NCI-H2107 (cell line): ENCODE data around the gene TRIB2.

Source experiments
- DNase-seq: peaks from one replicate; lab custom pipeline; 2025; lab: John Stamatoyannopoulos, UW

The TRIB2 gene

GRCh38 chr2:12742891-12743290 lies 26.2 kb downstream of the TRIB2 start:
- DNase-seq = no peak

GRCh38 chr2:12750166-12750905 lies 33.6 kb downstream of the TRIB2 start:
- no peak for DNase-seq

- DNase-seq = no peak
These were observed 37.9 kb downstream of the TRIB2 start for GRCh38 chr2:12754643-12755042.

- no peak for DNase-seq
These were observed 38.6 kb downstream of the TRIB2 start for GRCh38 chr2:12755384-12755783.

GRCh38 chr2:12759248-12759647 lies 42.5 kb downstream of the TRIB2 start:
- no peak for DNase-seq

- DNase-seq = no peak
These were observed 44.4 kb downstream of the TRIB2 start for GRCh38 chr2:12761104-12761503.

- no peak for DNase-seq
These were observed 45.6 kb downstream of the TRIB2 start for GRCh38 chr2:12762337-12762736.

GRCh38 chr2:12762976-12763375 lies 46.2 kb downstream of the TRIB2 start:
- DNase-seq = no peak

- DNase-seq = no peak
These were observed 46.8 kb downstream of the TRIB2 start for GRCh38 chr2:12763486-12763885.

- no peak for DNase-seq
These were observed 47.5 kb downstream of the TRIB2 start for GRCh38 chr2:12764075-12764730.

- no peak for DNase-seq
These were observed 48.3 kb downstream of the TRIB2 start for GRCh38 chr2:12764849-12765605.

- DNase-seq = no peak
These were observed 49.7 kb downstream of the TRIB2 start for GRCh38 chr2:12766421-12766879.

GRCh38 chr2:12767541-12767940 lies 50.8 kb downstream of the TRIB2 start:
- DNase-seq = no peak

GRCh38 chr2:12767996-12768624 lies 51.4 kb downstream of the TRIB2 start:
- no peak for DNase-seq

- DNase-seq = no peak
These were observed 52.9 kb downstream of the TRIB2 start for GRCh38 chr2:12769492-12770105.

- no peak for DNase-seq
These were observed 53.7 kb downstream of the TRIB2 start for GRCh38 chr2:12770300-12770968.

GRCh38 chr2:12771154-12771553 lies 54.4 kb downstream of the TRIB2 start:
- DNase-seq = no peak

GRCh38 chr2:12773586-12774394 lies 57.1 kb downstream of the TRIB2 start:
- DNase-seq = no peak

- no peak for DNase-seq
These were observed 57.6 kb downstream of the TRIB2 start for GRCh38 chr2:12774395-12774727.

- no peak for DNase-seq
These were observed 59.8 kb downstream of the TRIB2 start for GRCh38 chr2:12776521-12776961.

GRCh38 chr2:12778369-12778768 lies 61.6 kb downstream of the TRIB2 start:
- no peak for DNase-seq
